HG03442 (cell line): ENCODE results near the gene RPS21.

Source experiments
- ATAC-seq: cut with Tn5 transposase; IDR thresholded peaks from one replicate; pipeline ENCODE4 v1.9.1; 2021; ENCODE audit warnings: mild to moderate bottlenecking, moderate library complexity; ENCODE audit not compliant: unreplicated experiment

RPS21 gene

DNA sequence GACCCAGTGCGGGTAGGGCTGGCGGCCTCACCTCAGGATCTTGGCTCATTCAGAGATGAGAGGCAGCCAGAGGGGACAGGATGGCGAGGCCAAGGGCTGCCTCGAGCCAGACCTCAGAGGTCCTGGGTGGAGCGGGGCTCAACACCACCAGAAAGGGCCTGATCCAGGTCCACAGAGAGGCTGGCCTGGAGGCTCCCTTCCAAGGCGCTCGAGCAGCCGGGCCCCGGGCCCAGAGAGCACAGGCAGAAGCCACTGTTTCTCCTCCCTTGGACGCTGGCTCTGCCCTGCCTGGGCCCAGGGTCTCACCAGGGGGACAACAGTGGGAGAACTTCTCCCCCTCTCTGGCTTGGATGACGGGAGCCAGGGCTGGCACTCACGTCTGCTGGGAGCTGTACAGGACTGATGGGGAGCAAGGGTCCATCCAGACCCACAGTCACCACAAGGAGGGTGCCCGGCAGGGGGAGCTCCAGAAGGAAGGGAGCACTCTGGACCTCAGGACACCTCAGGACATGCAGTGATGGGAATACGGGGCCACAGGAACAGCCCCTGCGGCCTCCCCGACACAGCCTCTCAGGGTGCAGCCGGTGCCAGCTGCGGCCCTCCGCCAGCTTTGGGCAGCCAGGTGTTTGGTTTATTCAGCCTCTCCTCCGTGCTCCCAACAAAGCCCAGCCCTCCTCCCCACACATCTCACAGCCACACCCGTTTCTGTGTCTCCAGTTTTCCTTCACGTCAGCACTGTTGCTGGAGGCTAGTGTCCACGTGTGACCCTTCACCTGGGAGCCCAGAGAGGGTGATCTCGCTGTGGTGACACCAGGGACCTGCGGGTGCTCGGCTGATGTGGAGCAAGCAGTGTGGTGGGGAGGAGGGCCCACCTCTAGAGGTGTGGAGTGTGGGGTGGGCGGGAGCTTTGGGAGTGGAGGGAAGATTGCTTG lies 8.7 kb downstream of the RPS21 start:
- ATAC-seq, result no peak

DNA sequence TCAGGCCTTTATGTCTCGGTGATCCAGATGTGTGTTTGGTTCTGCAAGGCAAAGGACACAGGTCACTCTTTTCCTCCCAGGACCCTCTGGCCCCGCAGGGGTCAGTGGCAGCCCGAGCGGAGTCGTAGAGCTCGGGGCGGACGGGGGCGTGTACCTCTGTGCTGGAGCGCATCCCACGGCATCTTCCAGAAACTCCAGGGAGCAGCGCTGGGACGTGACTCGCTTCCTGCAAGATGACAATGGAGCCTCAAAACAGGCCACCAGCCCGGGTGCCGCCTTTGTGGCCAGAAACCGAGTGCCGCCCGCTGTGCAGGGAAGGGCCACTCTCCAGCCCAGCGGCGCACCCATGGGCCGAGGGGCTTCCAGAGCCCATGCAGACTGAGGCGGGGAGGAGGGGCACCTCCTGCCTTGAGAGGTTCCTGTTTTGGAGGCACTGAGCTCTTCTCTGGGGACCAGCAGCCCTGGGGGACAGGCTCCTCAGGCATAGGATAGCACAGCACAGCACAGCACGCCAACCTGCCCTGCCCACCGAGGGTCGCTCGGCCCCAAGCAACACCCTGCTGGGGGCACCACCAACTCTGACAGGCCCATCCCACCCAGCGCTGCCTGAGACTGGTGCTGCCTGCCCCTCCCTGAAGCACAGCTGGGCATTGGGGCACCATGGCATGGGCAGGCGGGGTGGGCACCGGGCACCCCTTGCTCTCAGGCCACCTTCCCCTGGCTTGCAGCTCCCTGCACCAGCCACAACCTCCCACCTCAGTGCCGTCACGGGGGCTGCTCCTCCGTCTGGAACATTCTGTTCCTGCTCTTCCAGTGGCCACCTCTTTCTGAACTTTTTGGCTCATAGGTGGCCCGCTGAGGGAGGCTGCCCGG lies 9.7 kb downstream of the RPS21 start:
- ATAC-seq, result no peak

DNA sequence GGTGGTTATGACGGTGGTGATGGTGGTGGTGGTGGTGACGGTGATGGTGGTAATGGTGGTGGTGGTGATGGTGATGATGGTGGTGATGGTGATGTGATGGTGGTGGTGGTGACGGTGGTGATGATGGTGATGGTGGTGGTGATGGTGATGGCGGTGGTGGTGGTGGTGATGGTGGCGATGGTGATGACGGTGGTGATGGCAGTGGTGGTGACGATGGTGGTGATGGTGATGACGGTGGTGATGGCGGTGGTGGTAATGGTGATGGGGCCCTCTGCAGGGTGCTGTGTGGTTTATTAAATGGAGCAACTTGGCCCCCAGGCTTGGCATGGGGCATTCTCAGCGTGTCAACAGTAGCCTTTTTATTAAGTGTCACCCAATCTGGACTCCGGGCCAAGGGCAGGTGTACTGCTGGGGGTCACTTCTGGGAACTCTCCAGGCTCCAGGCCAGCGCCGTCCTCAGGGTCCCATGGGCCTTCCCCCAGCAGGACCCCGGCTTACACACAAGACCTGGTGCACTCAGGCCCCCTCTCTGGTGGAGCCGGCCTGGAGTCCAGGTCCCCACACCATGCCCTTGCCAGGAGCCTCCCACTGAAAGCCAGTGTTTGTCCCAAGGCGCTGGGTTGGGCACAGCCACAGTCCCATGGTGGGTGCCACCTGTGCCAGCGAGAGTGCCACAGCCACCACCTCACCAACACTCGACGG lies 11.4 kb downstream of the RPS21 start:
- ATAC-seq, result no peak

DNA sequence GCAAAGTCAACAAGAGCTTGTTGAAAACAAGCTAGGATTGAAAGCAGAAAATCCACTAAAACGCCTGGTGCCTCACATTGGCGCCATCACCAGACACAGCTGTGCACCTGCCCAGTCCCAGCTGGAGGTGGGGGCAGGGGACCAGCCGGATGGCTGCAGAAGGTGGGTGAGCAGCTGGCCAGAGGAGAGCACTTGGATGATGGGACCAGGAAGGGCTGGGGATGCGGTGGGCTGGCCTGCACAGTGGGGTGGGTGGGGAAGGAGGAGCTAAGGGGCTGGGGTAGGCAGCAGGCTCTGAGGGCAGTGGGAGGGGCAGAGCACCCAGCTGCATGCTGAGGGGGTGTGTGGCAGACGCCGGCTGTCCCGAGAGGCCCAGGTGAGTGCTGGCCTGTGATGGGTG lies 13.1 kb downstream of the RPS21 start:
- ATAC-seq, result no peak

DNA sequence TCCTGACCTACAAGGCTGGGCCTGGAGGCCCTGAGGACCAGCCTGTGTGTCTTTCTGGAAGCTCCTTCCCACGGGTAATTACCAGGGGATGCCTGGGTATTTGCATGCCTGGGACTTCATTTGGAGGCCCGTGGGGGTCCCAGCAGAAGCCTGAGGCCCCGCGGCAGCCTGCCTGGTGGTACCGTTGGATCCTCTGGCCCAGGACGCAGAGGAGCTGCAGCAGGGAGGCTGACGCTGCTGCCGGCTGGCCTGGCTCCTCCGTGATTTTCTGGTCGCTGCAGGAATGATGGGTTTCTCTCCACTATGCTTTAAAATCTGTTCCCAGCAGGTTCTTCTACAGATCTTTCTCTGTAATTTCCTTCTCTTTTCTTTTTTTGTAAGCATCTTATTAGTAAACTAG lies 13.6 kb downstream of the RPS21 start:
- no peak for ATAC-seq

DNA sequence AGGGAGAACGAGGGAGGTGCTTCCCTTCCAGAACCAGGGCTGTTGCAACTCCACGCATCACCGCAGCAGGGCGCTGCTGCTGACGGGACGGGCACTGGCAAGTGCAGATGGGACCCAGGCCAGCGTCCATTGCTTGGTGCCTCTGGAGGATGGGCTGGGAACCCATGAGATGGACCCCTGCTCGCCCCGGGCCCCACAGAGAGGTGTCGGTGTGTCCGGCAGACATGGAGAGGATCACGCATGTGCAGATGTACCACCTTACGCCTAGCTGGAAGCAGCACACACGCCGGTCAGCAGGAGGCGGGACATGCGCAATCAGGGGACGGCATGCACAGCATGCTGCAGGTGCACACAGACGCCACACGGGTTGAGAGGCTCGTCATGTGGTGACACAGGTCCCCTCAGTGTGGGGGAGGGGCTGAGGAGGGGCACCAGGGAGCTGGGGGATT lies 14.5 kb downstream of the RPS21 start:
- ATAC-seq, result no peak

DNA sequence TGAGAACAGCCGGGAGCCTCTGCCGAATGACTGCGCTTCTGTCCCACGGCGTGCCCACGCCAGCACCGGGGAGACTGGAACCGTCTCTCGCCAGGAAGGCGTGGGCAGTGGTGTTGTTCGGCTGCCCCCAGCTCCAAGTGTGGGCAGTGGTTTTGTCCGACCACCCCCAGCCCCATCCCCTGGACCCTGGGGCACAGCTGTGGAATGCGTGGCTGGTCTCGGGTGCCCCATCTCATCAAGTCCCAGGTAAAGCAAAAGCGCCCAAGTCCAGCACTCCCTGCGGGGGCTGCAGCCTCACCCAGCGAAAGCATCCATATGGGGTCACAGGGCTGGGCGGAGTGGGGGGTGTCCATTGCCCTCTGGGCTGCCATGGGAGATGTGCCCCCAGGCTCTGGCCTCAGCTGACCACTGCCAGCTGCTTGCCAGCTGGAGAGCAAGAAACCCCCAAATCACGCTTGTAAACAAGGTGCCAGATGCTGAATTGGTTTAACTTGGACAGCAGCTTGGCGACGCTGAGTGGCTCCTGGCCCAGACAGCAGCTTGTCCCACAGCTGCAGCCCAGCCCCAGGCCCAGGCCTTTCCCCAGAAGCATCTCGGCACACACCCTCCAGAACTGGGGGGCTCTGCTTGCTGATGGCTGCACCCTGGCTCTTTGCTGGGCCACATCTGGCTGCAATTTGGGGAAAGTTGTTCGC lies 15.7 kb downstream of the RPS21 start:
- ATAC-seq, result no peak

DNA sequence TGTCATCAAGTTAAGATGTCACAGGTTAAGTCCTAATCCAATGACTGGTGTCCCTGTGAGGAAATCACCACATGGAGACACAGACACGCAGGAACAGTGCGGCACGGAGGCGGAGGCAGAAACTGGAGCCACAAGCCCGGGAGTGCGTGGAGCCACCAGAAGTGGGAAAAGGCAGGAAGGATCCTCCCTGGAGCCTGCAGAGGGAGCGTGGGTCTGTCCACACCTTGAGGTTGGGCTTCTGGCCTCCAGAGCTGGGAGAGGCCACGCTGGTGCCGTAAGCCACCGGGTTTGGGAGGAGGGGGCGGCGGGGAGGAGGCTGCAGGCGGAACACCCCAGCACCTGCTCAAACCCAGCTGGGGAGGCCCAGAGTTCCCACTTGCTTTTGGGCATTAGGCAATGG lies 16.4 kb downstream of the RPS21 start:
- no peak for ATAC-seq

DNA sequence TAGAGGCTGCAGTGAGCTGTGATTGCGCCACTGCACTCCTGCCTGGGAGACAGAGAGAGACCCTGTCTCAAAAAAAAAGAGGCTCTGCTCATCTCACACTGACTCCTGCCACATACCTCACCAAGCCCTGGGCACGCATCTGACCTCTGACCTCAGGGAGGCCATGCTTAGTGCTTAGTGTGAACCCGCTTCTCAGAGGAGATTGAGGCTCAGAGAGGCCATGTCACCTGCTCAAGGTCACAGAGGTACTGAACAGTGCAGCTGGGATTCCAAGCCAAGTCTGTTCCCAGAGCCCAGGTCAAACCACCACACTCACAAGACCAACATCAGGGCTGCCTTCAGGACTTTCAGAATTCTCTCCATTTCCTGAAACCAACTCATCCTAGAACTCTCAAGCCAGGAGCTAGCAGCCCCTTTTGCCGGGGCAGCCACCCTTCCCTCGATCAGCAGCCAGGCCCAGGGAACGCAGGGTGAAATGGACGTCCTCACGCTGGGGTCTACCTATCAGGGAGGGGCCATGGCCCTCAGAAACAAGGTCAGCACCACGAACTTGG lies 17.3 kb downstream of the RPS21 start:
- no peak for ATAC-seq

DNA sequence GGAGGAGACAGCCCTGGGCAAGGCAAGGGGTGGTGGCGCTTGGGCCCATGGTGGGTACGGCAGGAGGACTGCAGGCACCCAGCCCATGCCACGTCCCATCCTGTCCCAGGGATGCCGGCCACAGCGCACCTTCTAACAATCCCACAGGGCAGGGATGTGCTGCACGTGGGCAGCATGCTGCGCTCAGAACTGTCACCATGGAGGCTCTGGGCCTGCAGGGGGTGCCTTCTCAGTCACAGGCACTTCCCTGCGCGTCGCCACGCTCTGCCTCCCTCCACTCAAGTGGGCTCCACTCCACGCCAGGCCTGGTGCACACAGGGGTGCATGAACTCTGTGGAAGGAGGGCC lies 17.8 kb downstream of the RPS21 start:
- ATAC-seq, result no peak

DNA sequence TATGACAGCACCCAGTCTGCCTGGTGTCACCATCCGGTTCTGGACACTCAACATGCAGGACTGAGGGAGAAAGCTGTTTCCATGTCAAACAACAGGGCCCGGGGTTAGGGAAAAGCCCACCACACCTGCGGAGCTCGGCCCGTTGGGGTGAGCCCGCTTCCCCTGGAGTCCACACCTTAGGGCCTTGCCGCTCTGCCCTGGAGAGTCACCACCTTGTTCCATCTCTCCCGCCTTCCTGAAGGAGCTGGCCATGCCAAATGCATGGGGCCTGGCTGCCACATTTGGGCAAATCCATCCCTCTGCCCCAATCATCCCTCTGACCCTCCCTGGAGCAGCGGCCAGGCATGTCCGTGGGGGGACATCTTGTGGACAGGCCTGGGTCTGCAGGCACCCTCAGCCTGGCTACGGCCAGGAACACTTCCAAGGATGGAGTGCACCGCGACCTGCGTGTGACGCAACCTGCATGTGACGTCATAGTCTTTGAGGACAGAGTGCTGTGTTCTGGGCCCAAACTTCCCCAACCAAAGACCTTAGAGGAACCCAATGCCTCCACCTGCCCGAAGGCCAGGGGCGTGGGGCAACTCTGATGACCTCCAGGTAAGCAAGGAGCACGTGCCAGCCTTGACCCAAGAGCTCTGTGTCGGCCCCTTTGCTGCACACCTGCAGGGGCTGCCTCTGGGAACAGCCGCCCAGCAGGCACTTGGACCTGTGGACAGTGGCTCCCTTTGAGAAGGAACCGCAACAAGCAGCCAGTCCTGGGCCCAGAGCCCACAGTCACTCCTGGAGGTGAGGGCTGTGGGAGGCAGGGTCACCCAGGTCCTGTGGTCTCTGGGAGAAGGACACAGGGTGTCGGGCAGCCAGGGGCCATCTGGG lies 18.4 kb downstream of the RPS21 start:
- no peak for ATAC-seq

DNA sequence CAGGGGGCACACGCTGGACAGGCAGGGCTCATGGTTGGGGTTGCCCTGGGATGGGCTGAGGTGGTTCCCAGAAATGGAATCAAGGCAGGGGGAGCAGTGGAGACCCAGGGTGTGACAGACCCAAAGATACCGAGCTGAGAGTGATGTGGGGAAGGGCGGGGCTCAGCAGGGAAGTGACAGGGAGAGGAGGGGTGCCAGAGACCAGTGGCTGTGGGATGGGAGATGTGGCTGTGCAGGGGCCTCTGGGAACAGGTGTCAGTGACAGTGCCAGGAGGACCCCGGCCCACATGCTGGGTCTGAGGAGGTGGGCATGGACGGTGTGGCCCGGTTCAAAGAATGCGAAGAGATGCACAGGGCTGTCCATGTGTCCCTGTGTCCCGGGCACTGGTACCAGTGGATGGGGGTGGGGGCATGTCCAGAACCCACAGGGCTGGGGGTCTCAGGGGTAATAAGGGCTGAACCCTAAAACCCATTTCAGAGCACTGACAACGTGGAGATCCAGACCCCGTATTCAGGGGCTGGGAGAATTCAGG lies 19.1 kb downstream of the RPS21 start:
- no peak for ATAC-seq

DNA sequence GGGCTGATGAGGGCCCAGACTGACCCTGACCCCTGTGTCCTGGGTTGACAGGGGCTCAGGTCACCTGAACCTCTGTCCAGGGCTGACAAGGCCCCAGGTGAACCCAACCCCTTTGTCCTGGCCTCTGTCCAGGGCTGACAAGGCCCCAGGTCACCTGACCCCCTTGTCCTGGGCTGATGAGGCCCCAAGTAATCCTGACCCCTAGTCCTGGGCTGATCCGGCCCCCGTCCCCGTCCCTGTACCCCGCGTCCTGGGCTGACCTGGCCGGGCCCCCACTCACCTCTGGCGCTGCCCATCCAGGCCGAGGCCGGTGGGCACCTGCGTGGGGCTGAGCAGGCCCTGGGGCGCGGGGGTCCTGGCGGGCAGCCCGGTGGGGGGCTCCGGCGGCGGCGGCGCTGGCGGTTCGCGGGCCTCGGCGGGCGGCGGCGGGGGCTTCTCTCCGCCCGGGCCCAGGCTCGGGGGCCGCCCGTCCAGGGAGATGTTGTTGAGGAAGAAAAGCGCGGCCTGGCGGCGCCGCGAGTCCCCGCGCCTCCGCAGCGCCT lies 19.8 kb downstream of the RPS21 start:
- peak; percentile 7 for ATAC-seq

DNA sequence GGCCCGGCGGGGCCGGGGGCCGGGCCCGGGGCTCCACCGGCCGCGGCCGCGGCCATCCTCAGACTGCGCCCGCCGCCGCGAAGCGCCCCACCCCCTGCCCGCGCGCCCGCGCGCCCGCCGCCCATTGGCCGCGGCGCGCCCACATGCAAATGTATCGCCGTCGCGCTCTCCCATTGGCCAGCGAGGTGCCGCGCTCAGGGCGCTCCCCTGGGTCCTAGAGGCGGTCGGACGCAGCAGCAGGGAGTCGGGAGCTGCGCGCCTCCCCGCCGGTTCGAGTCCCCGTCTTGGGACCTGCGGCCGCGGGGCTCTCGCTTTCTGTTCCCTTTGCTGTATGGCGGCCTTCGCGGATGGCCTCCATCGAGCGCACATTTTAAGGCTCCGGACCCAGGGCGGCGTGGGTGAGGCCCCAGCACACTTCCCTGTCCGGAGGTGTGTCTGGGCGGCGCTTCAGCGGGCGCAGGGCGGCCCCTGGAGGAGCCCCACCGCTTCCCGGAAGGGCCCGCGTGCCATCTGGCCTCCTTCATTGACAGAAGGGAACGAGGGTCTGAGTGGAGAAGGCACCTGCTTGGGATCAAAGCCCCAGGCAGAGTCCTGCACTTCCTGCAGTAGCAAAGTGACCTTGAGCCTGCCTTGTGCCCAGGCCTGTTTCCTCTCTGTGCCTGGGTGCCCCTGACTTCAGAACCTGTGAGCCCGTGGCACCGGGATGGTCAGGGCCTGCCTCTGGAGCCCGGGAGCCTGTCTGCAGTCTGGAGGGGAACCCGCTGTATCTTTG lies 20.5 kb downstream of the RPS21 start, which contains the start of gene CABLES2:
Gene CABLES2, minus strand, starts transcription at position 65 of the 772 bp plus-strand sequence. Its CDS starts 9 bp downstream, at position 56.
- peak; percentile 84 for ATAC-seq

DNA sequence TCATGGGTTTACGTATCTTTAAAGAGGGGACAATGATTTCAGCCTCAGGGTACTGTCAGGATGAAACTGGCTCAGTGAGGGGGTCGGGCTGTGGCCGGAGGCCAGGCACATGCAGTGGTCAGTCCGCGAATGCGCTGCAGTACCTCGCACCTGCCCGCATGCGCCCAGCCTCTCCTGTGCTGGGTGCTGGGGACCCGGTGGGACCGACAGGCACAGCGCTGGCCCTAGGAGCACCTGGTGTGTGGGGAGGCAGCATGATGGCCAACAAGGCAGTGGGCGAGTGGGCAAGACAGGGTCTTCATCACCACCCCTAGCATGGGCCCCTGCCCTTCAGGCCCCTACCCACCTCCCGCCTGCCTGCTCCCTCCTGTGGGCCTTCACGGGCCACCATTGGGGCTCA lies 21.2 kb downstream of the RPS21 start:
- no peak for ATAC-seq

DNA sequence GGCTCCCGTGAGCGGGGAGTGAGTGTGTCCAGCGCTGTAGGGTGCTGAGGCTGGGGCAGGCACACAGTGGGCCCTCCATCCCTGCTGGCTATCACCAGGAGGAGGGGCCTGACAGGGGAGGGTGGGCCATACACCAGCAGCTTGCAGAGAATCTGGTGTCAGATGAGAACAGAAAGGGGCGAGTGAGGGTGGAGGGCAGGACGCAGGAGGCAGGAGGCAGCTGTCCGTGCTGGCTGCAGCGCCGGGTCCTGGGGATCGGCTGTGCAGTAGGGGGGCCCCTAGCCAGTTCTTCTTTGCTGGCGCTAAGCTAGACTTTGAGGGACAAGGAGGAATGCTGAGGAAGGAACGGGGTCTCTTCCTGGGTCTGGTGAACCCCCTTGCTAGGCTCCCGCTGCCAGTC lies 21.7 kb downstream of the RPS21 start:
- no peak for ATAC-seq

DNA sequence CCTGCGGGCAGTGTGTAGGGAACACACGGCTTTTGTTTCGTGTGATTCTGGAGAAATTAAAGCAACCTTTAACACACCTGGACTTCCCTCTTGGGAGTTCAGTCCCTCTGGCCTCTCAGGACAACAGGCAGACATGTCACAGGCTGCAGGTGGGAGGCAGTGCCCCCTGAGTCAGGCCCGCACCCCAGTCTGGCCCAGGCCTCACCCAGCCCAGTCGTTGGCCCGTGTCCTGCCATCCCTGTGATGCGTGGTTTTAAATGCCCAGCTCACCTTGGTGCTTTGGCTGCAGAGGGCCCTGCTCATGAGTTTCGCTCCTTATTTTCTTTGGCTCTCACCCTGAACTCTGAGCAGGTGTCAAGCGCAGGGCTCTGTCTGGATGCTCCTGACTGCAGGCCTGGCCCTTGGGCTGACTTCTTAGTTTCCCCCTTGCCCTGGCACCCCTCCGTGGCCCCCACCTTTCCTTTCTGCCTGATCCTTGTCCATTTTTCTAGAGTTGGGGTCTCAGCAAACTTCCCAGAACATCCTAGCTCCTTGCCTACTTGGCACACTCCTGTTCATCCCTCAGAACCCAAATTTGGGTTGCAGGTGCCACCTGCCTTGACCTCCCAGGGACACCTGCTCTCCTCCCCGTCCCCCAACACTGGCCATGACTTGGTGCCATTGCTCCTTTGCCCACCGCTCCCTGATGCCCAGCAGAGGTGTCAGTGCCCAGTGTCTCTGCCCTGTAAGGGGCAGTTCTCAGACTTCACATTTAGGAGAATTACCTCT lies 22.4 kb downstream of the RPS21 start:
- ATAC-seq, result no peak
